Amygdala (tissue), 56 donors: ENCODE data around the gene DENND4C.
"Not testable (repeated sequence)": the region's sequence is repeated elsewhere in the genome, so short reads cannot be mapped to it uniquely, and the experiment has no call there.

Source experiments
- DNase-seq, 56 donors: peaks; one replicate each; lab custom pipeline; 2025; lab: John Stamatoyannopoulos, UW

DENND4C gene

GRCh38 chr9:19408316-19408692 is 177.8 kb downstream of the DENND4C start:
- DNase-seq, result peak in 7 of 56 donors; percentile 18 to 63 (median 39)

DNA sequence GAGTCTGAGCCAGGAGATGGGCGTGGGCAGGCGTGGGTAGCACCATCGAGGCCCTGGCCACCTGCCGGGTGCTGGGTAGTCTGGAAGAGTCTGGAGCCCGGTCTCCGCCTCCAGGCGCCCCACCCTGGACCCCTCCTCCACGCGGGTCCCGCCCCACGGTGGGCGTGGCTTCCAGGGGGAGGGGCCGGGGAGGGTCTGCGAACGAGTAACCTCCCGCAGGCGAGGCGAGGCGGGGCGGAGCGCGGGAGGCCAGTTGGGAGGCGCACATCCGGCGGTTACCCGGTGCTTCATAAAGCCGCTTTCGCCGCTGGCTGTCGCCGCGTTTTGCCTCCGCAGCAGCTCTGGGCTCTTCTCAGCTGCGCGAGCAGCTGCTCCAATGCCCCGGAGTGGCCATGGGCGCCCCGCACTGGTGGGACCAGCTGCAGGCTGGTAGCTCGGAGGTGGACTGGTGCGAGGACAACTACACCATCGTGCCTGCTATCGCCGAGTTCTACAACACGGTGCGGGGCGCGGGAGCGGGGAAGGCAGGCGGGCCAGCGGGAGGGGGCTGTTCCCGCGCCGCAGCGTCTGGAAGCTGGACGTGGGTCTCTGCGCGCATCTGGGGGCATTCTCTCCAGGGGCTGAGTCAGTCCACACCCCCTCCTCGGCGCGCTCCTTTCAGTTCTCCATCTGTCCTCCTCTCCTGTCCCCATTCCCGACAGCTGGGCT is 178.4 kb downstream of the DENND4C start, which contains the start of gene ACER2:
Gene ACER2 (plus strand): TSS at position 317 of the 708 bp plus-strand sequence. CDS start 76 bp downstream, at position 393.
- peak; percentile 35 to 97 (median 84) for DNase-seq

- DNase-seq, result peak in 8 of 56 donors; percentile 6 to 60 (median 50)
These were observed 179.1 kb downstream of the DENND4C start for GRCh38 chr9:19409401-19410194.

DNA sequence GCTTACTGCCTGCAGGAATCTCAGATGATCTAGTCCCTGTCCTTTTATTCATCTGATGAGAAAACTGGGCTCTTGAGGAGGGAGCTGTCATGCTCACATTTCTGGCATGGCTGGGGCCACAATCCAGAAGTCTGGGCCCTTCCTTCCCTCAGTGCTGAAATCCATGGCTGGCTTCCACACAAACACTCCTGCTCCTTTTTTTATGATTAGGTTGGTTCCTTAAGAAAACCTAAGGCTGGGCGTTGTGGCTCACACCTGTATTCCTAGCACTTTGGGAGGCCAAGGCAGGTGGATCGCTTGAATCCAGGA is 179.7 kb downstream of the DENND4C start:
- DNase-seq, result no peak

DNA sequence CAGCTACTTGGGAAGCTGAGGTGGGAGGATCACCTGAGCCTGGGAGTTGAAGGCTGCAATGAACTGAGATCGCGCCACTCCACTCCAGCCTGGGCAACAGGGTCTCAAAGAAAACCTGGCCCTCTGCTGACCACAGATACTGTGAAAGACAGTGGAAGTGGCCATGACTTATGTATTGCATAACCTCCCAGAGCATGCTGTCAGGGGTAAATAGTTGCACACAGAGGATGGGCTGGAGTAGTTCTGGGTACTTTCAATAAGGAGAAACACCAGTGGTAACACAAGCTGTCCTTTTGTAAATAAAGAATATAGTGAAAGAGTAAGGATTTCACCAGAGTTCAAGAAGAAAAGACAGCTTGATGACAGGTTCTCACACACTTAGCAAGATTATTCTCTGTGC is 180.1 kb downstream of the DENND4C start:
- DNase-seq, result no peak

DNA sequence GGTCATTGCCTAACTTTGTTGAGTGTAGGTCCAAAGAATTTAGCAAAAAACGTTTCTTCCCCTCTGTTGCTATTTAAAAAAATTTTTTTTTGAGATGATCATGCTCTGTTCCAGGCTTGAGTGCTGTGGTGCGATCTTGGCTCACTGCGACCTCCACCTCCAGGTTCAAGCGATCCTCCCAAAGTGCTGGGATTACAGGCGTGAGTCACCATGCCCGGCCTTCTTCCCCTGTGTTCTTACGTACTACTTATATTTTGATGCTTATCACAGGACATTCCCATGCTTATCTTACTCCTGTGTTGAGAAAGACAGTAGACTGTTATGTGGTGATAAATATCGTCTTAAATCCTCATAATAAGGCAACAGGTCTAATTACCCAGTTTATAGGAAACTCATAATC is 180.8 kb downstream of the DENND4C start:
- DNase-seq, result no peak

DNA sequence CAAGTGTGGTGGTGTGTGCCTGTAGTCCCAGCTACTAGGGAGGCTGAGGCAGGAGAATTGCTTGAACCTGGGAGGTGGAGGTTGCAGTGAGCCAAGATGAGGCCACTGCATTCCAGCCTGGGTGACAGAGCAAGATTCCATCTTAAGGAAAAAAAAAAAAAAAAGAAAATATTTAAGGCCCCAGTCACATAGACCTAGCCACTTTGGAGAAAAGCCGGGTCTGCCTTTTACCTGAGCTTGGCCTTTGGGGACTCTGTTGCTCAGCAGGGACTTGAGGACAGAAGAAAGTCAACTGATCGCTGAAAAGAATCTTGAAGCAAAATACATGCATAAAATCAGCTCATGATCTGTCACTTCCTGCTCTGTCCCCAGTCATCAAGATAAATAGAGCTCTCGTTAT is 183.0 kb downstream of the DENND4C start:
- DNase-seq, result not testable (repeated sequence)

- no peak for DNase-seq
These were observed 185.7 kb downstream of the DENND4C start for GRCh38 chr9:19416143-19416542.

- no peak for DNase-seq
These were observed 190.4 kb downstream of the DENND4C start for GRCh38 chr9:19420877-19421276.
